ENCODE measurements around the gene C1orf116. TPM values are rescaled to one million over a fixed set of nuclear protein-coding genes. Genes with fewer than 3 reads are reported as not detected.

The C1orf116 gene
- total RNA-seq, 4 donors from 2014 or later, result 25.7 to 41.2 (median 29.2) TPM

GRCh38 chr1:207029701-207030521 is 2.6 kb downstream of the C1orf116 start:
- intact Hi-C loops (cut with DNase I; ENCODE audit: low total_unique reads) (no loop called here), in situ Hi-C loops (cut with MboI; ENCODE audit: low pct_ligation_motif_present in 1 of 4, low pct_unique_long_range_greater_than_20kb in 1 of 4, low sequenced_read_pairs in 3 of 4) (no loop called here)
- TF ChIP-seq EP300 (IDR thresholded peaks at IDR 0.05; ENCODE audit: low read depth), result no peak
- no peak for TF ChIP-seq POLR2A (IDR thresholded peaks at IDR 0.05)
- 28 to 59% methylated on average over 3 to 5 of the region's 5 CpGs for WGBS, 2 donors (ENCODE audit: low coverage in 1 of 2)
- no peaks in the 10 kb centered on the region for H3K36me3 ChIP-seq
- no peak for DNase-seq
- H3K9me3 ChIP-seq, result no peaks in the 10 kb centered on the region
- peaks cover 3 to 68% (median 34%) of the 10 kb centered on the region in 4 donors for H3K4me1 ChIP-seq
- peak overlapping the region; percentile 85 to 90 (median 88) for H3K27ac ChIP-seq
- H3K4me3 ChIP-seq, result no peak overlapping the region
- no peaks in the 10 kb centered on the region for H3K27me3 ChIP-seq

- in situ Hi-C loops (cut with MboI; ENCODE audit: low pct_ligation_motif_present in 1 of 4, low pct_unique_long_range_greater_than_20kb in 1 of 4, low sequenced_read_pairs in 3 of 4), result no loop called here
- WGBS, 2 donors (ENCODE audit: low coverage in 1 of 2), result 53 to 68% methylated on average over 2 of the region's 2 CpGs
- Histone ChIP-seq H3K9me3 (no peaks in the 10 kb centered on the region), H3K27me3 (no peaks in the 10 kb centered on the region), H3K4me3 (no peak overlapping the region), H3K36me3 (no peaks in the 10 kb centered on the region), H3K4me1 (peaks cover 3 to 67% (median 37%) of the 10 kb centered on the region in 4 donors), H3K27ac (peak overlapping the region in 1 of 4 donors; percentile 39)
- peak; percentile 50 for DNase-seq
- intact Hi-C loops (cut with DNase I; ENCODE audit: low total_unique reads), result no loop called here
- TF ChIP-seq POLR2AphosphoS5 (IDR thresholded peaks at IDR 0.05), result peak in 1 of 3 donors; percentile 24
- no peak for TF ChIP-seq CTCF (IDR thresholded peaks at IDR 0.05)
These were observed 3.5 kb downstream of the C1orf116 start for GRCh38 chr1:207028884-207029650.

- intact Hi-C loops (cut with DNase I; ENCODE audit: low total_unique reads), result no loop called here
- peaks cover 0 to 61% (median 37%) of the 10 kb centered on the region in 4 donors for H3K4me1 ChIP-seq
- H3K27ac ChIP-seq, result peak overlapping the region; percentile 35 to 61 (median 50)
- TF ChIP-seq POLR2AphosphoS5 (IDR thresholded peaks at IDR 0.05) (no peak), EP300 (IDR thresholded peaks at IDR 0.05; ENCODE audit: low read depth) (no peak), POLR2A (IDR thresholded peaks at IDR 0.05) (no peak), CTCF (IDR thresholded peaks at IDR 0.05) (no peak)
- DNase-seq, result no peak
- no peaks in the 10 kb centered on the region for H3K27me3 ChIP-seq
- in situ Hi-C loops (cut with MboI; ENCODE audit: low pct_ligation_motif_present in 1 of 4, low pct_unique_long_range_greater_than_20kb in 1 of 4, low sequenced_read_pairs in 3 of 4), result no loop called here
- H3K36me3 ChIP-seq, result no peaks in the 10 kb centered on the region
- 39 to 44% methylated on average over 1 of the region's 1 CpG for WGBS, 2 donors (ENCODE audit: low coverage in 1 of 2)
- H3K4me3 ChIP-seq, result no peak overlapping the region
- no peaks in the 10 kb centered on the region for H3K9me3 ChIP-seq
These were observed 4.6 kb downstream of the C1orf116 start for GRCh38 chr1:207027921-207028320.

- peak; percentile 82 for DNase-seq
- Histone ChIP-seq H3K9me3 (no peaks in the 10 kb centered on the region), H3K27me3 (no peaks in the 10 kb centered on the region), H3K4me1 (peaks cover 0 to 60% (median 37%) of the 10 kb centered on the region in 4 donors), H3K4me3 (no peak overlapping the region), H3K36me3 (no peaks in the 10 kb centered on the region), H3K27ac (peak overlapping the region; percentile 35 to 61 (median 50))
- intact Hi-C loops (cut with DNase I; ENCODE audit: low total_unique reads) (no loop called here), in situ Hi-C loops (cut with MboI; ENCODE audit: low pct_ligation_motif_present in 1 of 4, low pct_unique_long_range_greater_than_20kb in 1 of 4, low sequenced_read_pairs in 3 of 4) (no loop called here)
- TF ChIP-seq POLR2A (IDR thresholded peaks at IDR 0.05) (peak; percentile 28), EP300 (IDR thresholded peaks at IDR 0.05; ENCODE audit: low read depth) (no peak), POLR2AphosphoS5 (IDR thresholded peaks at IDR 0.05) (peak in 2 of 3 donors; percentile 48 to 54)
- 70 to 79% methylated on average over 12 to 18 of the region's 18 CpGs for WGBS, 2 donors (ENCODE audit: low coverage in 1 of 2)
These were observed 5.3 kb downstream of the C1orf116 start for GRCh38 chr1:207027206-207027777.
